ENCODE measurements around the gene KIAA1191. TPM values are rescaled to one million over a fixed set of nuclear protein-coding genes. Genes with fewer than 3 reads are reported as not detected.

The KIAA1191 gene
- total and polyA plus RNA-seq, 2 experiments from 2014 or later: 98.3 to 110 TPM

- peaks cover 2% of the 10 kb centered on the region for H3K4me1 ChIP-seq (ENCODE audit: insufficient read depth)
- H3K4me2 ChIP-seq: peak within 1 kb of the TSS; percentile 94
- H3K36me3 ChIP-seq (replicated peaks; ENCODE audit: insufficient read depth, low read depth): no peaks in the 10 kb centered on the region
- DNase-seq (ENCODE audit: low spot score): peak; percentile 62
- peak within 1 kb of the TSS; percentile 97 for H2AFZ ChIP-seq
- H4K20me1 ChIP-seq (ENCODE audit: insufficient read depth, poor library complexity, severe bottlenecking): peaks cover 2% of the 10 kb centered on the region
- H3K27ac ChIP-seq: peak within 1 kb of the TSS; percentile 65
- peak within 1 kb of the TSS; percentile 81 for H3K4me3 ChIP-seq
- H3K9me3 ChIP-seq (ENCODE audit: low read depth): no peaks in the 10 kb centered on the region
- no peaks in the 10 kb centered on the region for H3K9me2 ChIP-seq (replicated peaks; ENCODE audit: insufficient read depth)
- H3K79me2 ChIP-seq: peaks cover 12% of the 10 kb centered on the region
- WGBS (ENCODE audit: low lambda C conversion rate, missing lambda C conversion rate): 2% methylated on average over 68 of the region's 108 CpGs
- H3K27me3 ChIP-seq: no peaks in the 10 kb centered on the region
- no peak for TF ChIP-seq EZH2 (IDR thresholded peaks at IDR 0.05; ENCODE audit: borderline replicate concordance)
- no peak for TF ChIP-seq CTCF (IDR thresholded peaks at IDR 0.05; ENCODE audit: poor library complexity)
- TF ChIP-seq EZH2phosphoT487 (IDR thresholded peaks at IDR 0.05; ENCODE audit: low read depth, severe bottlenecking, unreplicated experiment): no peak
Measured at GRCh38 chr5:176365351-176366231, 4.0 kb upstream of the KIAA1191 start, which contains the start of gene ARL10. Gene ARL10 (plus strand): TSS chr5:176365487. CDS start chr5:176365564, 77 bp downstream.

GRCh38 chr5:176364765-176365350, 3.3 kb upstream of the KIAA1191 start:
- peak overlapping the region; percentile 94 for H3K4me2 ChIP-seq
- peaks cover 7% of the 10 kb centered on the region for H3K4me1 ChIP-seq (ENCODE audit: insufficient read depth)
- H3K27me3 ChIP-seq: no peaks in the 10 kb centered on the region
- no peaks in the 10 kb centered on the region for H3K36me3 ChIP-seq (replicated peaks; ENCODE audit: insufficient read depth, low read depth)
- H3K27ac ChIP-seq: no peak overlapping the region
- H3K9me3 ChIP-seq (ENCODE audit: low read depth): no peaks in the 10 kb centered on the region
- no peak for DNase-seq (ENCODE audit: low spot score)
- peaks cover 20% of the 10 kb centered on the region for H3K79me2 ChIP-seq
- WGBS (ENCODE audit: low lambda C conversion rate, missing lambda C conversion rate): 40% methylated on average over 28 of the region's 28 CpGs
- no peaks in the 10 kb centered on the region for H3K9me2 ChIP-seq (replicated peaks; ENCODE audit: insufficient read depth)
- H2AFZ ChIP-seq: peak overlapping the region; percentile 97
- TF ChIP-seq EZH2 (IDR thresholded peaks at IDR 0.05; ENCODE audit: borderline replicate concordance) (no peak), CTCF (IDR thresholded peaks at IDR 0.05; ENCODE audit: poor library complexity) (no peak), EZH2phosphoT487 (IDR thresholded peaks at IDR 0.05; ENCODE audit: low read depth, severe bottlenecking, unreplicated experiment) (no peak)
- H3K4me3 ChIP-seq: peak overlapping the region; percentile 81
- H4K20me1 ChIP-seq (ENCODE audit: insufficient read depth, poor library complexity, severe bottlenecking): peaks cover 10% of the 10 kb centered on the region

- peak overlapping the region; percentile 88 for H3K4me2 ChIP-seq
- no peaks in the 10 kb centered on the region for H3K36me3 ChIP-seq (replicated peaks; ENCODE audit: insufficient read depth, low read depth)
- no peak for DNase-seq (ENCODE audit: low spot score)
- WGBS (ENCODE audit: low lambda C conversion rate, missing lambda C conversion rate): 59% methylated on average over 8 of the region's 8 CpGs
- peak overlapping the region; percentile 68 for H2AFZ ChIP-seq
- H4K20me1 ChIP-seq (ENCODE audit: insufficient read depth, poor library complexity, severe bottlenecking): peaks cover 23% of the 10 kb centered on the region
- no peaks in the 10 kb centered on the region for H3K9me2 ChIP-seq (replicated peaks; ENCODE audit: insufficient read depth)
- no peaks in the 10 kb centered on the region for H3K9me3 ChIP-seq (ENCODE audit: low read depth)
- peaks cover 7% of the 10 kb centered on the region for H3K4me1 ChIP-seq (ENCODE audit: insufficient read depth)
- peak overlapping the region; percentile 27 for H3K4me3 ChIP-seq
- no peaks in the 10 kb centered on the region for H3K27me3 ChIP-seq
- no peak overlapping the region for H3K27ac ChIP-seq
- peaks cover 41% of the 10 kb centered on the region for H3K79me2 ChIP-seq
- no peak for TF ChIP-seq EZH2phosphoT487 (IDR thresholded peaks at IDR 0.05; ENCODE audit: low read depth, severe bottlenecking, unreplicated experiment)
Measured at GRCh38 chr5:176362233-176362490, 598 bp upstream of the KIAA1191 start.

- WGBS (ENCODE audit: low lambda C conversion rate, missing lambda C conversion rate): 2% methylated on average over 15 of the region's 27 CpGs
Measured at GRCh38 chr5:176360894-176361436, 599 bp downstream of the KIAA1191 start.

More at GRCh38 chr5:176360894-176361436, 599 bp downstream of the KIAA1191 start:
- Histone ChIP-seq H2AFZ (peak overlapping the region; percentile 65), H3K4me3 (peak overlapping the region; percentile 63), H3K27me3 (no peaks in the 10 kb centered on the region), H3K4me2 (peak overlapping the region; percentile 82), H3K27ac (peak overlapping the region; percentile 74), H3K9me3 (ENCODE audit: low read depth) (no peaks in the 10 kb centered on the region), H3K36me3 (replicated peaks; ENCODE audit: insufficient read depth, low read depth) (no peaks in the 10 kb centered on the region), H3K79me2 (peaks cover 53% of the 10 kb centered on the region), H3K9me2 (replicated peaks; ENCODE audit: insufficient read depth) (no peaks in the 10 kb centered on the region), H4K20me1 (ENCODE audit: insufficient read depth, poor library complexity, severe bottlenecking) (peaks cover 34% of the 10 kb centered on the region), H3K4me1 (ENCODE audit: insufficient read depth) (peaks cover 7% of the 10 kb centered on the region)
- TF ChIP-seq CTCF (IDR thresholded peaks at IDR 0.05; ENCODE audit: poor library complexity): no peak
- TF ChIP-seq EZH2phosphoT487 (IDR thresholded peaks at IDR 0.05; ENCODE audit: low read depth, severe bottlenecking, unreplicated experiment): no peak
- TF ChIP-seq EZH2 (IDR thresholded peaks at IDR 0.05; ENCODE audit: borderline replicate concordance): no peak
- peak; percentile 28 for DNase-seq (ENCODE audit: low spot score)
